GM19023 (cell line): Measurements from ENCODE around the gene RAPGEF2.
"Not testable (repeated sequence)": the region's sequence is repeated elsewhere in the genome, so short reads cannot be mapped to it uniquely, and the experiment has no call there.

Experiments
- ATAC-seq: cut with Tn5 transposase; IDR thresholded peaks from one replicate; pipeline ENCODE4 v1.9.1; 2021; ENCODE audit warnings: mild to moderate bottlenecking, moderate library complexity; ENCODE audit not compliant: unreplicated experiment

RAPGEF2 gene

DNA sequence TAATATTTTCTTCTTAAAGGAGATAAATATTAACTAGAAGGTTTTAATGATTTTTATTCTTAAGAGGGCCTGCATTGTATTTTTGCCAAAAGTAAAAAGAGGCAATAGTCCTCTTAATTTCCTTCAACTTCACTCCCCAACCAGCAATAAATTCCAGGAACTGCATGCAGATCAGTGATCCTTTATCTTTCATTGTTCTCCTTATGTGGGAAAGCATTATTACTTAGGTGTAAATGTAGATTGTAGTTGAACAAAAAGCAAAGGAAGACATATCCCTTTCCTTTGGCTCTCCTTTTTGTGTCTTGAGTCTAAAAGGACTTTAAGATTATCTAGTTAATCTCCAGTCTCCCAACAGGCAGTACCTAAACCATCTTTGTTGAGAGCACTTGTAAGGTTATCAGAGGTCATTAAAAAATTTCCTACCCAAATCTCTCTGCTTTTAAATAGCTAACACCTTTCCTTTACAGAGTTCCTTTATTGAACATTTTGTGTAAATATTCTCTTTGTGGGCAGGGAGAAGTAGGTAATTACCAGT, 55.3 kb downstream of the RAPGEF2 start:
- no peak for ATAC-seq

DNA sequence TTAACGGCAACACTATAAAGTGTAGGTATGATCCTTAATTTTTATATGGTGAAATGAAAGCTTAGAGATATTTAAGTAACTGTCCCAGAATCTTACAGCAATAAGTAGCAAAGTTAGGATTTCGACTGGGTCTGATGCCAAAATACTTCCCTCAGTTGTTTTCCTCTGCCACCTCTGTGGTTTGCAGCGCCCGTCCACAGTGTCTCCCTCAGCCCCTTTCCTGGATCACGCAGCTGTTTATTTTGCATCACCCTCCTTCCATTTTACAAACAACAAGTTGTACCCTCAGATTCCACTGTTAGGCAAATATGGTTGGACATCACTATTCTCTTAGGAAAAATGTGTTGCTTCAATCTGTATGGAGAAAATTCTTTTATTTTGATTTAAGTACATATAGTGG, 56.1 kb downstream of the RAPGEF2 start:
- ATAC-seq = no peak

DNA sequence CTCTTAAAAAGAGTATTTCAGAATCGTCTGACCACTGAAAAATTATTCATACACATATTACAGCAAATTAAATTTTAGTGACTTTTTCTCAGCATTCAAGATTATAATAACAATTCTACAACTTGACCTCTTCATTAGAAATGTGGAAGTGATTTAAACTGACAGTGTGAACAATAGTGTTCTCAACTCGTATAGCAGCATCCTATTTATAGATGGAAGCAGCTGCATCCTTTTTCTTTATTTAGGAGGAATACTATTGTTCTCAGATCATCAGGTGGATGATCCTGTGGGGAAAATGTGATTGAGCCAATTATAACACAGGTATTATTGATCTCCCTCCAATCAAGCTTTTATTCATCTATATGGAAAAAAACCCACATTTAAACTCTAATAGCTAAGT, 56.7 kb downstream of the RAPGEF2 start:
- ATAC-seq = no peak

DNA sequence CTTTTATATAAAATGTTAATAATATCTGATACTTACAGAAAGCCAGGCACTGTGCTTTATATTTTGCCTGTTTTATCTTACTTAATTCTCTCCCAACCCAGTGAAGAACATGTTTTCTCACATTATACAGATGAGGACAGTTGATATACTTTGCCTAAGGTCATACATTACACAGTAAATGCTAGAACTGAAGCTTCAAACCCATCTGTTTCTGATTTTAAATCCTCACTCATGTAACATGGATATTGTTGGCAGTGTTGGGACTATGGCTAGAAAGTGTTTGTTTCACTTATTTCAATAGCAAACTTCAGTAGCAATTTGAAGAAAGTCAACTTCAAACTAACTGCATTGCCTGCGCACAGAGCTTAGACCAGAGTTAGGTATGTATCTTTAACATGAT, 57.4 kb downstream of the RAPGEF2 start:
- ATAC-seq = no peak

DNA sequence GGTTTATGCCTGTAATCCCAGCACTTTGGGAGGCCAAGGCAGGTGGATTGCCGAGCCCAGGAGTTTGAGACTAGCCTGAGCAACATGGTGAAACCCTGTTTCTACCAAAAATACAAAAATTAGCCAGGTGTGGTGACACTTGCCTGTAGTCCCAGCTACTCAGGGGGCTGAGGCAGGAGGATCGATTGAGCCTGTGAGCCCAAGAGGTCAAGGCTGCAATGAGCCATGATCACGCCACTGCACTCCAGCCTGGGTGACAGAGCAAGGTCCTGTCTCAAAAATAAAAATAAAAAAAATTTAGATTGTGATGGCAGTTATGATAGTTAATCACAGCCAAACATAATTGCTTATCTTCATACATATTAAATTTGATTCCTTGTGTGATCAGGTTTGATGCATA, 58.6 kb downstream of the RAPGEF2 start:
- not testable (repeated sequence) for ATAC-seq

DNA sequence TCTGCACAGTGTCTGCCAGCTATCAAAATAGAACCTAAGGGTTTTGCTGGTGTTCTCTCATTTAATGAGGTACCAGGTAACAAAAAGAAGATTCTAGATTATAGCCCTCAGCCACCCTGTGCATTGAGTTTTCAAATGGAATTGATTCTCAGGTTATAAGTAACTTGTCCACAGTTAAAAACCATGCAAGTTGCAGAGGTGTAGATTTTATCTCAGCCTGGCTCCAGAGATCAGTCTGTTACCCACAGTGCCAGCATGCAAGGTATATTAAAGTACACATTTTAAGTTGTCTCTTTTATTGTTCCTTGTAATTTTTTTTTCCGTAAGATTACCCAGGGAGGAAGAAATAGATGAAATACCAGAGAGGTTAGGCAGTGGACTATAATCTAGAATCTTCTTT, 59.7 kb downstream of the RAPGEF2 start:
- ATAC-seq = no peak

DNA sequence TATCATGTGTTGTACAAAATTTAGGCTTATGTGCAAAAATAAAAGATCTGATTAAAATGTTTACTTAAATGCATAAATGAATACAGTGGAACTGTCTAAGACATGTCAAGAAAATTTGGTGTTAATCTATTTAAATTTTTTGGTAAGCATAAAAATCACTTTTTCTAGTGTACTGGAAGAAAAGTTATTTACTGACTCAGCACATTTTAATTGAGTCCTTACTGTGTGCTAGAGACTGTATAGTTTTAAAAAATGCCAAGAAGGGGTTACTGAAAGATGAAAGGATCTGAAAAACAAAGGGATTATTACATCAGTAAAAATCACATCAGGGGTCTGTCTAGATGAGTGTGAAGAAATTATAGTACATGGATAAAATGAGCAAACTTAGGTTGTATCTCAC, 60.6 kb downstream of the RAPGEF2 start:
- ATAC-seq = no peak

DNA sequence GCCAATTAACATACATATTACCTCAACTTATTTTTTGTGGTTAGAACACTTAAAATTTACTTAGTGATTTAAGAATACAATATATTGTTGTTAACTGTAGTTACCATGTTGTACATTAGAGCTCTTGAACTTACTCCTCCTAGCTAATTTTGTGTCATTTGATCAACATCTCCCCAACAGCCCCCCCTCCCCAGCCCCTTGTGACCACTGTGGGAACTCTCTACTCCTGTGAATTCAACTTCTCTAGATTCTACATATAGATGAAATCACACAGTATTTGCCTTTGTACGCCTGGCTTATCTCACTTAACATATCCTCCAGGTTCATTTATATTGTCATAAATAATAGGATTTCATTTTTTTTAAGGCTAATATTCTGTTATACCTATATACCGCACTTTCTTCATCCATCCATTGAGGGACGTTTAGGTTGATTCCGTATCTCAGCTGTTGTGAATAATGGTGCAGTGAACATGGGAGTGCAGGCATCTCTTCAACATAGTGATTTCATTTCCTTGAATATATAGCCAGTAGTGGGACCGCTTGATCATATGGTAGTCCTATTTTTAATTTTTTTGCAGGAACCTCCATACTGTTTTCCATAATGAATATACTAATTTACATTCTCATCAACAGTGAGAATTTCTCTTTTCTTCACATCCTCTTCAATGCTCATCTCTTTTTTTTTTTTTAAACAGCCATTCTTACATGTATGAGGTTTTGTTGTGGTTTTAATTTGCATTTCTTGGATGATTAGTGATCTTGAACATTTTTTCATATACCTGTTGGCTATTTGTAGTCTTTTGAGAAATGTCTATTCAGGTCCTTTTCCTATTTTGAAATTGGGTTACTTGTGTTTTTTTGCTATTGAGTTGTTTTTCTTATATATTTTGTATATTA, 66.8 kb downstream of the RAPGEF2 start:
- no peak for ATAC-seq

DNA sequence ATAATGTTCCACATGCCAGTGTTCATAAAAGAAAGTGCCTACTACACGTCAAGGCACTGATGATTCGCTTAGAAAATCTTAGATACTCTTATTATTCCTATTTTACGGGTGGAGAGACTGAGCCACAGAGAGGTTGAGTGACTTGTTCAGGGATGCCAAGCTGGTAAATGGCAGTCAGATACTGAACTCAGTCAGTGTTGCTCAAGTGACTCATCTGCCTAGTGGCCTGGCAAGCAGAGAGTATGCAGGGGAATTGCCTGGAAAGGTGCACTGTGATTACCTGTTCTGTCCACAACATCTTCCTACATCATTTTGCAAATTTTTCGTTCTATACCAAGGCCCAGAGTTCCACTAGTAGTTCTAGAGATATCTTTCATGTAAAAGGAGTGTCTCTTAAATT, 68.4 kb downstream of the RAPGEF2 start:
- ATAC-seq = no peak

DNA sequence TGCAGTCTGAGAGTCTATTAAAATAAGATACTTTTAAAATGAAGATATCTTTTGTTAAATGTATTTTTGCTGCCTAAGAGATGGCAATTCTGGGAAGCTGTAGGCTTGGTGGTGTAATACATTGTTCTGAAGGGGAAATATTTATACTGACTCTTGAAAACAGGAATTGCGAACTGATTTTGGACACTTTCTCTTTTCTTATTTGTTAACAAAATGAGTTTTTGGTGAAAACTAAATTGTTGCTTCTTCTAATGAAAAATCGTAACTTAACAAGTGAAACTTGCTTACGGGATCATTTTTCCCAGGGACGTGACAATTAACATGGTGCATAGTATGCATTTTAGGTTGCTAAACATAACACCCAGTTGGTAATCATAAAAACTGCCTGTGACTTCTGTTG, 71.0 kb downstream of the RAPGEF2 start:
- no peak for ATAC-seq

DNA sequence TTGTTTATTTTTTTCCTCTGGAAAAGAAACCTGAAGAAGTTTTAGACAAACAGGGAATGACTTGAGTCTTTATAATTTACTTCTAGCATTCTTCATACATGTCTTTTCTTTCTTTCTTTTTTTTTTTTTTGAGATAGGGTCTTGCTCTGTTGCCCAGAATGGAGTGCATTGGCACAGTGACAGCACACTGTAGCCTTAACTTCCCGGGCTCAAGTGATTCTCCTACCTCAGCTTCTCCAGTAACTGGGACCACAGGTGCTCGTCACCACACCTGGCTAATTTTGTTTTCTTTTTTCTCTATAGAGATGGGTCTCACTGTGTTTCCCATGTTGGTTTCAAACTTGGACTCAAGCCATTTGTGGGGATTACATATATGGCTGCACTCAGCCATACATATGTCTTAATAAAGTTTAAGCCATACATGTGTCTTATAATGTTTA, 71.8 kb downstream of the RAPGEF2 start:
- ATAC-seq = no peak

DNA sequence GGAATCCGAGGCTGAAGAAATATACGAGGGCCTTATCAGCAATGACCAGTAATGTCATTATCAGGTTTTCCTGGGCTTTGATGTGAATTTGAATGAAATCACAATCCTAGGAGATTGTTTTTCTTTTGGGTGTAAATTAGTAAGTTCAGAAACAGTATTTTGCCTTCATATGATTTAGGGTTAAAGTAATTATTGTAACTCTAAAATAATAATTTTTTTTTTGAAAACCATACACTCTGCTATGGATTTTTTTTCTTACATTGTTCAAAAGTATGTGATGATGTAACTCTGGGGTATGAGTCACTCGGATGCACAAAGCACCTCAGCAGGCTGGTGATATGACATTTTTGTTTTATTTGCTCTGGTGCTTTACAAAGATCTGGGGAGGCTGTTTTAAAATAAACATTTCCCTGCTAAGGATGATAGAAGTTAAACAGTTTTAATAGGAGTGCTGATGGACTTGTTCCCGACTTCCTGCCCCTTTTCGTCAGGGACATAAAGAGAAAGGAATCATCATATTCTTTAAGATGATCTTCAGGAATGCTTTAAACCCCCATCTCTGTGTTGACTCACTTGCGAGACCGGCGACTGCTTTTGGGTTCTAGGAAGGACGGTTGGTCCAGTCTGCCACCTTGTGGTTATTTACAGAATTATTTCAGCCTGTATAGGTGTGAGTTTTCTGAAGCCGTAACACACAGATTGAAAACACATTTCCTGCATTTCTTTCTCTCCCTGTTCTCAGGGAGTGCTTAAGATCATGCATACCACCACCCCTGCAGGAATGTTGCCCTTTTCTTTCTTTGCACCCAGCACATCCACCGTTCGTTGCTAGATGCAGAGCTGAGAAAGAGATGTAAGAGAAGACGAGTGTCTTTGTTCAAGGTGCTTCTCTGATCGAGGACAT, 72.5 kb downstream of the RAPGEF2 start:
- peak; percentile 52 for ATAC-seq

DNA sequence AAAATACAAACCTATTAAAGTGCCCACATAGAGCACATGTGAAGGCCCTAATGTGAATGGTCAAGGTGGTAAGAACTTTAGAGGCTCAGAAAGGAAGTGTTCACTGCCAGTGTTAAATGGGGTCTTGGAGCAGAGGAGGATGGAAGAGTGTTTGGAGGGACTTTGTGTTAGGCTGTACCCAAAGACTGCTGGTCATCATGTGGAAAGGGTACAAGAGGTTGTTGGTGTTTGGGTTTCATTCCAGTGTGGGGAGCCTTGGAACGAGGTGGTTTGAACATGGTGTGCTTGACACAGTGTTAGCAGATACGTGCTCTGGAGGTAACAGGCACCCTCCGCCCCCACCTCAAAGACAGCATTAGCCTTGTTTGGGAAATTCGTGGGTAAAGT, 73.1 kb downstream of the RAPGEF2 start:
- ATAC-seq = no peak

DNA sequence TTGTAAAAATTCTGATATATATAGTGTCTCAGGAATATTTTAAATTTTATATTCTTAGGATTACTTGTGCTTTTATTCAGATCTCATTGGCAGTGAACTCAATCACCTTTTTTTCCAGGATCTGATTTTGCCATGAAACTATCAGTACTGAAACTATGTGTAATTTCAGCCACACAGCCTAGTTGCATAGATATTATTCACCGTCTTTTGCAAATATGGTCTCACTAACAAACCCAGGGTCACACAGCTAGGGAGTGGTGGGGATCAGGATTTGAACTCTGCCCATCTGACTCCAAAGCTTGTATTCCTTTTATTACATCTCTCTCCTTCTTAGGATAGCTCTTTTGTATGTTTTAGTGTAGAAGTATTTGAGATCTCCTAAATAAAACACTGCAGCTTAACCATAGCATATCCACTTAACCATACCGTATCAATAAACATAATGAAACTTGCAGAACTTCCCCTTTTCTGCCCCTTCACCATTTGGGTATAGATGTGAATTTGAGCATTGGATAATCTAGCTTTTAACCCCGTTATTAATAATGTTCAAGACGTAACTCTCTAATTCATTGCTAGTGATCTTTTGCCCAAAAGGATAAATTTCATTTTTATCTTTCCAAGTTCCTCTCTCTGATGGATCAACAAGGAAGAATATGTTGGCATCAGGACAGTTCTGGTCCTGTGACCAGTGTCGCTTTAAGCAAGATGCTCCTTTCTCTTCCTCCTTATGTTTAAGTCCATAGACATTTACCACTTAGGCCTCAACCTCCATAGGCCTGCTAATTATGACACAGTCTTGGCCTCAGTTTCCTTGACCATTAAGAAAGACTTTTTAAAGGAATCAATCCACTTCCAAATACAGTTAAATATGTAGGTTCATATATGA, 74.6 kb downstream of the RAPGEF2 start:
- ATAC-seq = peak; percentile 43

DNA sequence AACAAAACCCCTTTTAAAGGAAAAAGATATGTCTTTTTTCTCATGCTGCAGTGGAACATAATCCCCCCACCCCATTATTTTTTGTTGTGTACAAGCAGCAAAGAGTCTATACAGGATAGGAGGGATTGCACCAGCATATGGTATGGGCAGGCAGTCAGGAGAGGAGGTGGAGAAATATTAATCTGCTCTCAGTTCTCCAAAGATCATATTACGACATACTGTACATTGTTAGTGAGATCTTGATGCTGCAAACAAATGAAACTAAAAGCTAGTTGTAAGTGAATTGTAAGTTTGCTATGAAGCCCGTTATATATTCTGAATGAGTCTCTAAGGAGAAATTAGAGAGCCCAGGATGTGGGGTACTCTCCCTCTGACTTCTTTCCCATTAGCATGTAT, 75.3 kb downstream of the RAPGEF2 start:
- peak; percentile 34 for ATAC-seq

DNA sequence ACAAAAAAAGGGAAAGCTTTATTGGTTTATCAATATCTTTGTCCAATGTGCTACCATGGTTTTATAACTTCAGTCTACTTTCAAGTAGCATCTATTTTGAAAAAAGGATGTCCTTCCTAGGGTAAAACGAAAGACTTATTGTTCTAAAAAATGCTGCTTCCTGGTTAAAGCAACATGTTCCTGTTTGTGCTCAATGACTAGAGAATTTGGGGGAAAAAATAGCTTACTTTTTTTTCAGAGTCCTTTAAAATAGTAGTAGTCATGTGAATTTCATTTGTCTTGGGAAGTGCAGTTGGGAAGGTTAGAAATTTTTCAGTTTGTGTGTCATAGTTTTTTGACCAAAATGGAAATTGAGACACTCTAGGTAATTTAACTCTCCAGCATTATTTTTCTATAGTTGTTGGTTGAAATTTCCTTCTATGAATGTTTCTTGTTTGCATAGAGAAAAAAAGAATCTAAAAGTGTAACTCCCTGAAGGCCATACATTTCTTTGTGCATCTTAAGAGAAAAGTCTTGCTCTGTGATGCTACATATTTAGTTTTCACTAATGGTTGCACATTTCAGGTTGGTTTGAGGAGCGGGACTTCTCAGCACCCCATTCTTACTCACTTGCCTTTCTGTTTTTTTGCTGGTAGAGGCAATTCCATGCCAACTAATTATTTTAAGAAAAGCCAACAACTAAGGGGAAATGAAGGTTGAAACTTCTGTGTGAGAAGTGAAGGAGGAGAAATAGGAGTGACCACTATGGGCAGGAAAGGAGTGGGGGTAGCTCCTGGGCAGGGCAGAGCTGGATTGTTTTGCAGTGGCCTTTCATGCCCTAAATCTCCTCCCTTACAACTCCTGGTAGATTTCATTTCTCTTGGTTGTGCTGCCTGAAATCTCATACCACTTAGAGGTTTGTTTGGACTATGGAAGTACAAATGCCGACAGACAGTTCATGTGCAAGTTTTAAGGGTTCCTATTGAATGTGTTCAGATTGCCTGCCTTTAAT, 76.4 kb downstream of the RAPGEF2 start:
- no peak for ATAC-seq

DNA sequence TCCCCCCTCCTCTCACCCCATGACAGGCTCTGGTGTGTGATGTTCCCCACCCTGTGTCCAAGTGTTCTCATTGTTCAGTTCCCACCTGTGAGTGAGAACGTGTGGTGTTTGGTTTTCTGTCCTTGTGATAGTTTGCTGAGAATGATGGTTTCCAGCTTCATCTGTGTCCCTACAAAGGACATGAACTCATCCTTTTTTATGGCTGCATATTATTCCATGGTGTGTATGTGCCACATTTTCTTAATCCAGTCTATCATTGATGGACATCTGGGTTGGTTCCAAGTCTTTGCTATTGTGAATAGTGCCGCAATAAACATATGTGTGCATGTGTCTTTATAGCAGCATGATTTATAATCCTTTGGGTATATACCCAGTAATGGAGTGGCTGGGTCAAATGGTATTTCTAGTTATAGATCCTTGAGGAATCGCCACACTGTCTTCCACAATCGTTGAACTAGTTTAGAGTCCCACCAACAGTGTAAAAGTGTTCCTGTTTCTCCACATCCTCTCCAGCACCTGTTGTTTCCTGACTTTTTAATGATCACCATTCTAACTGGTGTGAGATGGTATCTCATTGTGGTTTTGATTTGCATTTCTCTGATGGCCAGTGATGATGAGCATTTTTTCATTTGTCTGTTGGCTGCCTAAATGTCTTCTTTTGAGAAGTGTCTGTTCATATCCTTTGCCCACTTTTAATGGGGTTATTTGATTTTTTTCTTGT, 81.2 kb downstream of the RAPGEF2 start:
- not testable (repeated sequence) for ATAC-seq

DNA sequence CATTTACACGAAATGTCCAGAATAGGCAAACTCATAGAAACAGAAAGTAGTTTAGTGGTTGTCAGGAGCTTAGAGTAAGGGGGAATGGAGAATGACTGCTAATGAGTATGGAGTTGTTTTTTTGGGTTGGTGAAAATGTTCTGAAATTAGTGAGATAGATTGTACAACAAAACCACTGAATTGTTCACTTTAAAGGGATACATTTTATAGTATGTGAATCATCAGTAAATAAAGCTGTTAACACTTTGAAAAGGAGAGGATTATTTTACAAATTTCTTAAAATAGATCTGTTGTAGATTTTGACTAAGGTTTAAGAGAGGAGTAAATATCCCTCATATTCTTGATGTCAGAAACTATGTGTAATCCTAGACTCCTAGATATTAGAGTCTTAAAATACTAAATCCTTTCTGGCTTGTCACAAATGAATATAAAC, 82.7 kb downstream of the RAPGEF2 start:
- no peak for ATAC-seq

DNA sequence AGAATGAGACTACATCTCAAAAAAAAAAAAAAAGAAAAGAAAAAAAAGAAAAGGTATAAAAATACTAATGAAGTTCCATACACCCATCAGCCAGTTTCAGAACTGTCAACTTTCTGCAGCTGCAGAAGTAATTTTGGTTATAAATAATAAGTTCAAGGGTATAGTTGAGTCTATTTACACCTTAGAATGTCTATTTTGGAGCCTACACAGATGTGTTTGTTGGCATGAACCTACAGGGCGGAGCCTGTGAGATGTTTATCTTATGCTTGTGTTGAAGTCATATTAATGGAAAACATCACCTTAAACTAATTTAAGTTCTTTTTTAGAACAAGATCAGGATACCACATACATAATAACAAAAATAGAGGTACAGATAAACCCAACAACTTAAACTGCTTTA, 85.8 kb downstream of the RAPGEF2 start:
- ATAC-seq = no peak
